Activated CD4-positive, alpha-beta T cell treated with anti-CD3 and anti-CD28 coated beads for 48 hours (primary cell): ENCODE measurements around the gene THADA.

ENCODE experiments used
- DNase-seq: peaks from one replicate; pipeline ENCODE4 v3.0.0-alpha.2; 2020

Gene THADA

DNA sequence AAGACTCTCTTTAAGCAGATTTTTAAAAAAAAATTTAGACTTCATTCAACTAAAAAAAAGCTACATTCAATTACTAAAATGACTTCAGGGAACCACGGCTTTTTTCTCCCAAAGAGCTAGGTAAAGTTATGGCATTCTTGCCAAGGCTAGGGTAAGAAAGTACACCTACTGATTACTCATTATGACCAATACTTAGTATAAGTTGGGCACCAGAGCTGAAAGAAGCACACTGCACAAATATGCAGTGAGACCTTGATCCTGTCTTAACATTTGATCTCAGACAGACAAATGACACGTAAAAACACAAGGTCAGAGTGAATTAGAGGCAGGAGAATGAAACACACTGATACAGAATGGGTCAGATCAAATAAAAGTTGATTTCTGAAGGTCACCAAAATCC is 88.7 kb downstream of the THADA start:
- DNase-seq, result no peak

DNA sequence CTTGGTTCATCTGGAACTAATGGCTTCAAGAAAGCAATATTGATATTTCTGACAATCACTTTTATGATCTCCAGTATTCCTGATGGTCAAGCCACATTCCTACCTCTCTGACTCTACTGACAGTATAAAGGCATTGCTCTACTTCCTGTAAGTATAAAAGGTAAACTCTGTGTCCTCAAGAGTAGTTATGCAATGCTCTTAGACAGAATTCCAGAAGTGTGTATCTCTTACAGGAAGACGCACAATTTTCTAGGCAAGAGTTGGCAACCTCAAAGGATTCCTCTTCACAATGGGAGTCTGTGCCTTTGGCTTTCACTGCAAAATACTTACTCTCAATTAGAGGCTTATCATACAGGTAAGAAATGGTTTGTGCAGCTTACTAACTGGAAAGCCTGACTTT is 100.1 kb downstream of the THADA start:
- no peak for DNase-seq

DNA sequence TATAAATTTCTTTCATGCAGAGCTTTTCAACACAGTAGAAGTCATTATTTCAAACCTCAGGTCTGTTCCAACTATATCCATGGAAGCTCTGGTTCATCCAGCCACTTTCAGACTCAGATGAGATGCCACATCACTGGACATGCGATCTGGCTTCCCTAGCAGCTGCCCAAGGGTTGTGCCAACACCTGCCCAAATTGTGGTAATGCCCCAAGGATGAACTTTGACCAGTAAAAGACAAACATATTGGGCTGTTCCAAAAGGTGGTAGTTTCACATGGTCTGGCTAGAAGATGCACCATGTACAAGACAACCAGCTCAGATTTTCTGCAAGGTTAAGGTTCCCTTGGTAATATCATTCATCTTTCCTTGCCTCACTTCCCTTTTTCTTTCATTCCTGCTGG is 101.9 kb downstream of the THADA start:
- no peak for DNase-seq

DNA sequence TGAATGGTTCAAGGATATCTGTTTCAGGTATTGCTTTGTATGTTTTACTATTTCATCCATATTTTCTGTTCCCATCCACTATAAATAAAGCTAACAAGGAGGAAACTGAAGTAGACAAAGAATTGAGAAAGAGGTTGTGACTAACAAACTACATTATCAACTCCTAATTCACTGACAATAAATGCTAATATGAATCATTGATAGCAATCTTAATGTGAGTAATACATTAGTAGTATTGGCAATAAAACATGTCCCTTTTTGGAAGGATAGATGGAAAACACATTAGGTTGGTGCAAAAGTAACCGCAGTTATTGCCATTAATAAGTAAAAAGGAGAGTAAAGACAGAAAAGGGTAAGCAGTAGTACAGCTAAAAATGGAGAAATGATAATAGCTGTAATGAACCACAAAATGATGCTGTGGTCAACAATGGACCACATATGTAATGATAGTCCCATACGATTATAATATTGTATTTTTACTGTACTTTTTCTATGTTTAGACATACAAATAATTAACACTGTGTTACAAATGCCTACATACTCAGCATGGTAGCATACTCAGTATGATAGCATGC is 104.7 kb downstream of the THADA start:
- DNase-seq, result no peak

DNA sequence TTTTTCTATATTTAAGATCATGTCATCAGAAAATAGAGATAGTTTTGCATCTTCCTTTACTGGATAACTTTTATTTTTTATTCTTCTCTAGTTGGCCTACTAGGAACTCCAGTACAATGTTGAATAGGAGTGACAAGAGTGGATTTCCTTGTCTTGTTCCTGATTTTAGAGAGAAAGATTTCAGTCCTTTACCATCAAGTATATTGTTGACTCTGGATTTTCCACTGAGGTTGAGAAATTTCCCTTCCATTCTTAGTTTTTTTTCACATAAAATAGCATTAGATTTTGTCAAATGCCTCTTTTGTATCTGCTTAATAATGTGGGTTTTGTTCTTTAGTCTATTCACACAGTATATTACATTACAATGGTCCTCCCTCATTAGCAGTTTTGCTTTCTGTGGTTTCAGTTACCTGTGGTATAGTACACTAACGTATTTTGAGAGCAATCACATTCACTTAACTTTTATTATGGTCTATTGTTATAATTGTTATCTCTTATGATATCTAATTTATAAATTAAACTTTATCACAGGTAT is 105.5 kb downstream of the THADA start:
- DNase-seq, result no peak

DNA sequence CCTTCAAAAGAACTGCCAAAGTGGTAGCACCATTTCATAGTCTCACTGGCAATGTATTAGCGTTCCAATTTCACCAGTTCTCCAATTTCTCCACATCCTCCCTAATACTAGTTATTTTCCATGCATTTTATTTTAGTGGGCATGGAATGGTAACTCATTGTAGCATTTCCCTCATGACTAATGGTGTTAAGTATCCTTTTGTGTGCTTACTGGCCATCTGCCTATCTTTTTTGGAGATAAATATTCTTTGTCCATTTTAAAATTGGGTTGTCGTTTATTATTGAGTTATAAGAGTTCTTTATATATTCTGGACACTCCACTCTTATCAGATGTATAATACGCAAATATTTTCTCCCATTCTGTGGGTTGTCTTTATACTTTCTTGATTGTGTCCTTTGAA is 107.1 kb downstream of the THADA start:
- no peak for DNase-seq

DNA sequence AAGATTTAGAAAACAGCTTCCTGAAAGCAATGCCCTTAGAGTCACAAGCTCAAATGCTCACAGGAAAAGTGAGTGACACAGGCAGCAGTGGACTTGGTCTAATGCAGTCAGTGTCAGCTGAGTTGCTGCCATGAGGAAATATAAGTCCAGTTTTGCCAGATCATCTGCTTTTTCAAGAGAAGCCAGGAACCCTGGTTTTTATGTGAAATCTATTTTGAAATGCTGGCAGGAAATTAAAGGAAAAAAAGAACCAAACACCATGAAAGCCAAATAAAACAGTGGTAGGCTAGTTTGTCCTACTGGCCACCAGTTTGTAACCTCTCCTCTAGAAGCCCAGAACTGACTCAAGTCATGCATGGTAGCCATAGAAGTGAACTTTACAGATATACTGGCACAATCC is 109.2 kb downstream of the THADA start:
- no peak for DNase-seq

DNA sequence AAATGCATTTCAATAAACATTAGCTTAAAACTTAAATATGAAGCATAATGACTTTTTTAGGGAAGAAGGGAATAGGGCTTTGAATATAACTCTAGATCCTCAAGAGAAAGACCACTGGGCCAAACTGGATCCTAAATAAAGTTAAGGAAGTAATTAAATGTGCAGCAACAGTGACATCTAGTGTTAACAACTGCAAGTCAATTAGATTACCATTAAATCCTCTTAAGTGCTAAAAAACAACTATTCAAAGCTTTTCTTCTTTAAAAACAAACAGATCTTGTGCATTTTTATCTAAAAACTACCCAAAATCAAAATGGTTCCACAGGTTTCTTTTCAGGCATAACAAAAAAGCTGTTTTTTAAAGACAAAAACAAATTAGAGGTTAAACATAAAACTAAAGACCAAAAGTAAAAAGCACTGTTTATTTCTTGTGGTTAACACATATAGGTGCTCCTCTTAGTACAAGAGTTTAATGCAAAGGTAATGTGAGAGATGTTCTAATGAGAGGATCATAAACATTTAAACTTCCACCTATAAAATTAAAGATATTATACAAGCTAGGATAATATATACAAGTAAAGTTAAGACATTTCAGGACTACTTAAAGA is 111.4 kb downstream of the THADA start:
- no peak for DNase-seq

DNA sequence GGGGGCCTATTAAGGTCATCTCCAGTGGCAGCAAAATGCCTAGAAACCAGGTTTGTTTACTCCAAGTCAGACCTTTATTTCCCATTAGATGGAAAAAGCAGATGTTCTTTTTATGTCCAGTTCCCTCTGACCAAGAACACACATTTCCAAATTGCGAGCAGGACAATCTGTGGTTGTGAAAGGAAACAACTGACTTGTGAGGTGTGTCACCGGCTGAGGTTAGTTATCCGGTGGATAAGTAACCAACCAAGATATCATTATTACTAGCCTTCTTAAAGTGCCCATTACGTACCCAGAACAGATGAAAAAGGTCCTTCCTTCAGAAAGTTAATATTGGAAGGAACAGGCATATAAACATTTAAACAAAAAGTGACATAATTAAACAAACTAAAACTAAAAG is 112.9 kb downstream of the THADA start:
- DNase-seq, result no peak

DNA sequence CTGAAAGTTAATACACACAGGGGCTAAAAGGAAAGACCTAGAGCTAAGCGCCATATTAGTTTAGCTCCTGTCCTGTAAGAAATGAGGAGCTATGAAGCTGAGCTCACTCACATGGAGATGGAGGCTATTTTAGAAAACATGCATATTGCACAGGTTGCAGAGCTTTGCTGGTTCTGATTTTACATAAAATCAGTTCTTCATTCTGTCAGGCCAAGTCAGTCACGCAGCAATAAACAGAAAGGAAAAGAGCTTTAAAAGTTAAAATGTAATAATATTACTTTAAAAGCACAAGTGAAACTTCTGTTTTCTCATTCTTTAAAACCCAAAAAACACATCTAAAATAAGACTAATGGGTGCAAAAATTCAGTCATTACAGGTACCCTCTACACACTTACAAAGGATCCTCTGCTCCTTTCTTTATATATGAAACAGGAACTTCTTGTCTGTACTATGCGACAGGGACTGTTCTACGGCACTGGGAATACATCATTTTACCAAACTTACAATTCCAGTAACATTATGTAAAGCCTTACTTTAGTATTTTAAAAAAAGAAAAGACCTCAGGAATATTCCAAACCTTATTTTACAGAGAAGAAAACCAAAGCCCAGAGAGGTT is 113.8 kb downstream of the THADA start:
- no peak for DNase-seq

DNA sequence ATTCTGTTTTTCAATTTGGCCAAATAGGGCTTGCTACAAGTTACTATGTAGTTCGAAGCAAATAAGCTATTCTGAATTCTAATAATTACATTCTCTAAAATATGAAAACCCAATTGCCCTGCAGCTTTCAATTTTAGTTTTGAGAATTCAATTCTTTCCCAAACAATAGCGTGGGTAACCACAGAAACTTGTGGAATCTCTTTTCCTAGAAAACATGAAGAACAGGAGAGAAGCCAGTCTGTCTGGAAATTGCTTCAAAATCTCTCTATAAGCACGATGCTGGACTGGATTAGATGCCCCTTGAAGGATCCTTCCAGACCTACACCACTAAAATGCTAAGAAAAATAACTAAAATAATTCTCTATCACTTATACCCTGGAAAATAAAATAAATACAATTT is 115.0 kb downstream of the THADA start:
- DNase-seq, result no peak

DNA sequence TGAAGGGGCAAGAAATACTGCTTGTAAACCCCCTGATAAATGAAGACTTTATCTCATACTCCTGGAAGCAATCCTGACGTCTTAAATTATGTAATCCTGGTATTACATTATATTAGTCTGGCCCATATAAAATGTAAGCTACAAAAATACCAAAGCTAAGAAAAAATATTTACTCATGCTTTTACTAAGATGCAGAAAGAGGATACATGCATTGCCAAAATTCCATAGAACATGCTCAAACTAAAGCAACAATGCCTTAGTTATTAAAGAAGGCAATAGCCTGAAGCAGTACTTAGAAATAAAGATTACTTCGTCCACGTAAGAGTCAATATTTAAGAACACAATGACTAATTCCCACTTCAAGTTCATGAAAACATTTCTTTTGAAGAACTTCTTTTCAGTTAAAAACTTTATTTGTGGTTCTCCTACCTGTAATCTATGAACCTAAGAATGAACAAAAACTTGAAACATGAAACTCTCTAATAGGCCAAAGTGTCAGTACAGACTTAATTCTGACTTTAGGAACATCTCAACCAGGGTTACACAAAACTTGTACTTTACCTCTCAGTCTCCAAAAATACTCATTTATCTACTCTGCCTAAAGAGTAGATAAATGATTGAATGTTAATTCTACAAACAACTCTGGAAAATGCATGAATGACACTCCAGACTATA is 117.3 kb downstream of the THADA start:
- no peak for DNase-seq

DNA sequence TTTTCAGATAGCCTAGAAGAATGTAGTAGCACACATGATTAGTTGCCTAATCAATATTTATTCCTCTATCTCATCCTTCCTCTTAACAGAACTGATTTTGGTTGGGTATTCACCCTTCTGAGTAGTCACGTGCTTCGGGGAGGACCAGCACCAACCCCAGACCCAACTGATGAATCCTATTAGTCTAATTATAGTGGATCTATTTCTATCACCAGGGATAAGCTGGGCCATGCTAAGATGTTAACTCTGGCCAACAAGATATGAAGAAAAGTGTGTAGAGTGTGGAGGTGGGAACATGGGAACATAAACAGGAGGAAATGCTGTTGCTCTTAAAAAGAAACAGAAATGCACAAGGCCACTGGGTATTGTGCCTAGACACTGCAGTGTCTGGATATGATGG is 119.9 kb downstream of the THADA start:
- DNase-seq, result no peak

DNA sequence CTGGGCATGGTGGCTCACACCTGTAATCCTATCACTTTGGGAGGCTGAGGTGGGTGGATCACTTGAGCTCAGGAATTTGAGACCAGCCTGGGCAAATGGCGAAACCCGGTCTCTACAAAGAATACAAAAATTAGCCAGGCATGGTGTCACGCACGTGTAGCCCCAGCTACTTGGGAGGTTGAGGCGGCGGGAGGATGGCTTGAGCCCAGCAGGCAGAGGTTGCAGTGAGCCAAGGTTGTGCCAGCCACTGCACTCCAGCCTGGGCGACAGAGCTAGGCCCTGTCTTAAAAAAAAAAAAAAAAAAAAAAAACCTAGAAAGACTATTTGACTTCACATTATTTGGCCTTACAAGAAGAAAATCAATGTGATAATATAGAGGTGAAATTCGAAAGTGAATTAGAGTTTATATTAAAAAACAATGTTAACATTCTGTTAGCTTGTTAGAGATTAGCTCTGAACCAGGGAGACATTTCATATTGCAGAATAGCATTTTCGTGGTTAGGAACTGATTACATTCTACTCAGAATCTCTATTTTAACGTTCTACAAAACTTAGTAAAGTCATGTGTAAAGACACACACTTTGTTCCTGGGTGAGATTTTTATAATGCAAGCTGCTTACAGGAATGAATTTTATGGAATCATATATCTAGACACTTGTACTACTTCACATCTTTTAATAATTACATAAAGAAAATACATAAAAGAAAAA is 120.5 kb downstream of the THADA start:
- no peak for DNase-seq

DNA sequence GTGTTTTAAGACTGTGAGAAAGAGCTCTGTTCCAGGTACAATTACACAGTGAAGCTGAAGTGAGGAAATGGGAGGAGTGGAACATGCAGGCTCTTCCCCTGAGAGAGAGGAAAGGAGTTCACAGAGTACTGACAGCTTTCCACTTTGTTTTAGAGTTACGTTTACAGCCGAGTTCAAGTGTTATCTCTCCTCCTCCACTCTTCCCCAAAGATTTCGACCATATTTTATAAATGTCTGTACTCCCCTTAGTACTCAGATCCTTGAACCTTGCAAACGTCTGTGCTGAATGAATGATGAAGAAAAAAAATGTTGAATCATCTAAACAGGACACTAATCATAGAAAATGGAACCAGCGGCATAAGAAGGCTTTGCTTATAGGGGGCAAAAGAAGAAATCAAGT is 121.6 kb downstream of the THADA start:
- no peak for DNase-seq

DNA sequence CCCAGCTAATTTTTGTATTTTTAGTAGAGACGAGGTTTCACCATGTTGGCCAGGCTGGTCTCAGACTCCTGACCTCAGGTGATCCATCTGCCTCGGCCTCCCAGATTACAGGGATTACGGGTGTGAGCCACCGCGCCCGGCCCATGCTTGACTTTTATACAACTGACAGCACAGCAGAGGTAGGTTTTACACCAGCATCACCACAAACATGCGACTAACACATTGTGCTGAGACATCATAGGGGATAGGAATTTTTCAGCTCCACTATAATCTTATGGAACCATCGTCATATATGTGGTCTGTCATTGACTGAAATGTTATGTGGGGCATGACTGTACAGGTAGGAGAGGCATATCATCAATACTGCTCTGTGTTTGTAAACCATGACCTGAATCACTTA is 122.1 kb downstream of the THADA start:
- DNase-seq, result no peak

DNA sequence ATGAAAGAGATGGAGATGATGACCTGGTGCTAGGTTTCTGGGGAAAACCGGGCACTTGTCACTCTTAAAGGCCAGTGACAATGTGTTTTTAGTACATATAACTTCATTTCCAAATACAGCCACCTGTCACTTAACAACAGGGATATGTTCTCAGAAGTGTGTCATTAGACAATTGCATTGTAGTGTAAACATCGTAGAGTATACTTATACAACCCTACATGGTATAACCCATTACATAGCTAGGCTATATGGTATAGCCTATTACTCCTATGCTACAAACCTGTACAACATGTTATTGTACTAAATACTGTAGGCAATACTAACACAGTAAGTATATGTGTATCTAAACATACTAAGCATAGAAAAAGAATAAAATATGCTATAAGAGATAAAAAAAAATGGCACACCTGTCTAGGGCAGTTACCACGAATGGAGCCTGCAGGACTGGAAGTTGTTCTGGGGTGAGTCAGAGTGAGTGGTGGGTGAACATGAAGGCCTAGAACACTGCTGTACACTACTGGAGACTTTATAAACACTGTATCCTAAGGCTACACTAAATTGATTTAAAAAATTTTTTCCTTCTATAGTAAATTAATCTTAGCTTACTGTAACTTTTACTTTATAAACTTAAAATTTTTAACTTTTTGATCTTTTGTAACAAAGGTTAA is 123.2 kb downstream of the THADA start:
- no peak for DNase-seq

DNA sequence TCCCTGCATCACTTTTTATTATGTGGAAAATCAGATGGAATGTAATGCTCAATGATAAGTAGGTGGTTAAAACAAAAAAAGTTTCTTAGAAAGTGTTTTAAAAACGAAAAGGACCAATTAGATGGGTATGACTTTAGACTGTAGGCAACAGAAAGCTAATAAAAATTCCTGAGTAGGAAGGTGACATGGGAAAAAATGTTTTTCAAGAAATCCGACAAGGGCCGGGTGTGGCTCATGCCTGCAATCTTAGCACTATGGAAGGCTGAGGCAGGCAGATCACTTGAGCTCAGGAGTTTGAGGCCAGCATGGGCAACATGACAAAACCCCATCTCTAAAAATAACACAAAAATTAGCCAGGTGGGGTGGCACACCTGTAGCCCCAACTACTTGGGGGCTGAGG is 126.1 kb downstream of the THADA start:
- DNase-seq, result no peak

DNA sequence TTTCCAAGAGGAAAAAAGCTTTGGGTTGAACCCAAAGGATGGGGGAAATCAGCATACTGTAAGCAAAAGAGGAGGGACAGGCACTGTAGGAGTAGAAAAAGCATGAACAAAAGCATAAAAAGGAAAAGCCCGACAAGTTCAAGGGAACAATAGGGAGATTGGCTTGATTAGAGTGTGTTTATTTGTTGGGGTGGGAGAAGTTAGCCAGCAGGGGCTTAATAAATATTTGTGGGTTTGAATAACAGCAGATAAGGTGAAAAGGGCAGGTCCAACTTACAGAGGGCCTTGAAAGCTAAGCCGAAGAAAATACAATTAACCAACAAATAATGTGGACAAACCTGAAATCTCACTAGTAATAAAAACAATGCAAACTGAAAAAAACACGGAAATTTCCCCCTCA is 126.7 kb downstream of the THADA start:
- DNase-seq, result no peak

DNA sequence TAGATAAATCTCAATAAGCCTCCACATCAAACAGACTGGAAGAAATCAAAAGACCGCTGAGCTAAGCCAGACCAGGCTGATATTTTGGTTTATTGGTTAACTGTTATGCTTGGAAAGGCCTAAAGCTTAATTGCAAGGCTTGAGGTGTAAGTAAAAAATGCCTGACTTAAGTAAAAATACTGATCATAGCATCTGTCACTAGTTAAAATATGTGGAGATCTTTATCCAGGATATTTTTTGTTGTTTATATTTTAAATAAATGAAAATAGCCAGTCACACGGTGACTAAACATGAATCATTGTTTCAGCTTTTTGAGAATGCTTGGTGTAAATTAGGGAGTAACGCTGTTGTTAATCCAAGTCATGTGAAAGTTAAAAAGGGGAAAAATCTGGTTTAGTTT is 127.9 kb downstream of the THADA start:
- no peak for DNase-seq

DNA sequence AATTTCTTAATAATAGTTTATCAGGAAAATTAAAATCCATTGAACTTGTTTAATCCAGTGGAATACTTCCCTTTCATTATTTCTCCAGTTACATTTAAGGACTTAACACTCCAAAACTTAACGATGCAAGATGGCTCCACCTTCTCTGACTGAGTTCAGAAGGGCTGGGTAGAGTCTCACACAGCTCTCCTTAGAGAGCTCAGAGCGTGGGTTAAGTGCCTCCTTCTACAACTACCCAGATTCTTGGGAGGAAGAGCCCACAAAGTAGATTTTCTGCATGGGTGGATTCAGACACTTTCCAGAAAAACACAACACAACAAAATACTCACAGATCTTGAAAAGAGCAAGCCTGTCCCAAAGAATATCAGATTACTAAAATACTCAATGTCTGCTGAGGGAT is 130.6 kb downstream of the THADA start:
- DNase-seq, result no peak

DNA sequence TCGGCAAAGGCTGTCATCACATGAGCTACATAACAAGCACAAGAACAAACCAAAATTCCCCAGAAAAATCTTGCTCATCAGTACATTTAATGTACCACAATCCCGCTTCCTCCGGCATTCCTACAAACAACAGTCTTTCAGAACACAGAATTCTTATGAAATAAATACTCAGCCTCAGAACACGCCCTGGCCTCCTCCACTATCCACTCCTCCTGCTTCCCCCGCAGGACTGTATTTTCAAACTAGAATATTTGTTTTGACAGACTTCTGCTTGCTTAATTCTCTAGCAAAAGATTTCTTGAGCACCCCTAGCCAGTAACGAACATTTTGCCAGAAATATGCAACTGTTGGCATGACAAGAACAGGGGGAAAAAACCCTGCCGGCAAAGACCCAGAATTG is 131.2 kb downstream of the THADA start:
- DNase-seq, result no peak
